Stomach (tissue), 9 donors: ENCODE results near the gene SLC4A2. TPM values are rescaled to one million over a fixed set of nuclear protein-coding genes. Genes with fewer than 3 reads are reported as not detected.

ENCODE experiments used
- DNase-seq, 2 donors: peaks; one replicate each; pipeline versions ENCODE4 v3.0.0 to v3.0.0-alpha.2; 2013 to 2019
- H3K27ac ChIP-seq, 5 donors: fragments of 200-600 bp in 4 of 5; sonication (generic) in 4 of 5; one replicate each; pipeline ENCODE4 v1.5.1; 2013 to 2019; ENCODE audit warnings: mild to moderate bottlenecking in 1 of 5, moderate library complexity in 1 of 5
- H3K27me3 ChIP-seq, 3 donors: fragments of 200-600 bp; sonication (generic); one replicate each; pipeline ENCODE4 v1.5.1; 2017 to 2019; ENCODE audit warnings: mixed run types in 1 of 3
- H3K36me3 ChIP-seq, 4 donors: fragments of 200-600 bp; sonication (generic); 1 replicate in 3 of 4; 2 replicates in 1 of 4; pipeline ENCODE4 v1.5.1; 2016 to 2019
- H3K4me1 ChIP-seq, 4 donors: fragments of 200-600 bp; sonication (generic); one replicate each; pipeline ENCODE4 v1.5.1; 2016 to 2019
- H3K4me3 ChIP-seq, 4 donors: fragments of 200-600 bp; sonication (generic) in 3 of 4; one replicate each; pipeline ENCODE4 v1.5.1; 2016 to 2019; ENCODE audit warnings: mild to moderate bottlenecking in 1 of 4
- H3K9me3 ChIP-seq, 4 donors: fragments of 200-600 bp; sonication (generic); one replicate each; pipeline ENCODE4 v1.5.1; 2016 to 2019
- EP300 ChIP-seq: sonication (generic); formaldehyde crosslinking; IDR thresholded peaks from one replicate; pipeline ENCODE4 v1.6.1; 2017; ENCODE audit warnings: antibody characterized with exemption
- POLR2A ChIP-seq, 4 donors: fragments of 450-650 bp; IDR thresholded peaks; one replicate each; pipeline ENCODE4 v1.6.1; 2016; ENCODE audit warnings: antibody characterized with exemption in 4 of 4, control low read depth in 2 of 4, mild to moderate bottlenecking in 1 of 4, moderate library complexity in 1 of 4
- POLR2AphosphoS5 ChIP-seq, 3 donors: sonication (generic); formaldehyde crosslinking; IDR thresholded peaks; one replicate each; pipeline ENCODE4 v1.6.1; 2016; ENCODE audit warnings: antibody characterized with exemption in 3 of 3
- WGBS, 5 donors: extraction: QIAGEN DNeasy Blood & Tissue Kit in 3 of 5; methylation state at CpG; one replicate each; pipeline versions ENCODE4 v1.1.5 to v1.1.7; 2013 to 2018; 5-methylcytosine and 5-hydroxymethylcytosine counted together
- intact Hi-C: fragments of 100-400 bp; cut with DNase I; formaldehyde crosslinking; loops from one replicate; pipeline ENCODE4 v1.15.1; 2023; ENCODE audit warnings: low total_unique reads
- polyA plus RNA-seq, 3 donors: library from polyadenylated mRNA; stranded (reverse); fragments of 200-250 nt; gene quantifications; one replicate each; pipeline ENCODE4 v1.2.3, GENCODE V29; 2013
- total RNA-seq, 5 donors: library from RNA; depleted of rRNA; stranded (reverse); fragments of >200 nt; gene quantifications; one replicate each; pipeline versions ENCODE4 v1.1.0 to v1.2.3, GENCODE V29; 2014 to 2016
- TF ChIP-seq, protein P1 (sequence below), 7 experiments: fragments of 450-650 bp in 4 of 7; fragments of 200-600 bp in 3 of 7; sonication (generic) in 3 of 7; IDR thresholded peaks; one replicate each; pipeline ENCODE4 v1.5.1; 2016 to 2019; ENCODE audit warnings: antibody characterized with exemption in 7 of 7, control low read depth in 2 of 7, mild to moderate bottlenecking in 1 of 7
- donor health status: healthy with polysubstance abuse.
- donor health status: Bipolar disorder and iron deficiency.
- donor health status: healthy.

Gene SLC4A2
- total and polyA plus RNA-seq, 8 donors: 65.9 to 296 (median 126) TPM

DNA sequence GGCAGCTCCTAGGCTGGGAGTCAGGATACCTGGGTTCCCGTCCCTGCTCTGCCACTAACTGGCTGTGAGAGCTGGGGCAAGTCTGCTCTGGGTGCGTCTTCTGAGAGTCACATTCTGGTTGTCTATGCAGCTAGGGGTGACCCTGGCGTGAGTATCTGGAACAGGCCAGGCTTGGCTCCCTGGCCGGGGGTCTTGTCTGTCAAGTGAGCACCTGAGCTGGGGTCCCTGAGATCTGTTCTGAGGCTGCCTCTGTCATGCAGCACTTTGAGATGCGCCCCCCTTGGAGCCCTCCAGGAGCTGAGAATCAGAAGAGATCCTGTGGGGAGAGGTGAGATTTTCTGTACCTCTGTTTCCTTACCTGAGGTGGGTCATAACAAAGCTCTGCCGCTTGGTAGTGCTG is 34.4 kb downstream of the SLC4A2 start:
- Histone ChIP-seq H3K9me3 (no peaks in the 10 kb centered on the region), H3K27me3 (no peaks in the 10 kb centered on the region), H3K4me3 (no peak overlapping the region), H3K4me1 (peaks cover 16 to 60% (median 40%) of the 10 kb centered on the region in 4 donors), H3K36me3 (peaks cover 0 to 17% (median 7%) of the 10 kb centered on the region in 4 donors), H3K27ac (no peak overlapping the region)
- TF ChIP-seq, protein P1, sequence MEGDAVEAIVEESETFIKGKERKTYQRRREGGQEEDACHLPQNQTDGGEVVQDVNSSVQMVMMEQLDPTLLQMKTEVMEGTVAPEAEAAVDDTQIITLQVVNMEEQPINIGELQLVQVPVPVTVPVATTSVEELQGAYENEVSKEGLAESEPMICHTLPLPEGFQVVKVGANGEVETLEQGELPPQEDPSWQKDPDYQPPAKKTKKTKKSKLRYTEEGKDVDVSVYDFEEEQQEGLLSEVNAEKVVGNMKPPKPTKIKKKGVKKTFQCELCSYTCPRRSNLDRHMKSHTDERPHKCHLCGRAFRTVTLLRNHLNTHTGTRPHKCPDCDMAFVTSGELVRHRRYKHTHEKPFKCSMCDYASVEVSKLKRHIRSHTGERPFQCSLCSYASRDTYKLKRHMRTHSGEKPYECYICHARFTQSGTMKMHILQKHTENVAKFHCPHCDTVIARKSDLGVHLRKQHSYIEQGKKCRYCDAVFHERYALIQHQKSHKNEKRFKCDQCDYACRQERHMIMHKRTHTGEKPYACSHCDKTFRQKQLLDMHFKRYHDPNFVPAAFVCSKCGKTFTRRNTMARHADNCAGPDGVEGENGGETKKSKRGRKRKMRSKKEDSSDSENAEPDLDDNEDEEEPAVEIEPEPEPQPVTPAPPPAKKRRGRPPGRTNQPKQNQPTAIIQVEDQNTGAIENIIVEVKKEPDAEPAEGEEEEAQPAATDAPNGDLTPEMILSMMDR (IDR thresholded peaks at IDR 0.05): no peak
- TF ChIP-seq EP300 (no peak), POLR2AphosphoS5 (IDR thresholded peaks at IDR 0.05) (no peak), POLR2A (IDR thresholded peaks at IDR 0.05) (no peak)
- WGBS, 5 donors: 88 to 98% (median 92%) methylated on average over 6 of the region's 6 CpGs
- no peak for DNase-seq
- intact Hi-C loops: no loop called here

GRCh38 chr7:151094675-151095074 is 35.3 kb downstream of the SLC4A2 start:
- intact Hi-C loops: no loop called here
- H3K4me1 ChIP-seq: peaks cover 7 to 56% (median 33%) of the 10 kb centered on the region in 4 donors
- H3K36me3 ChIP-seq: peaks cover 0 to 17% (median 7%) of the 10 kb centered on the region in 4 donors
- no peaks in the 10 kb centered on the region for H3K9me3 ChIP-seq
- H3K27ac ChIP-seq: peak overlapping the region in 1 of 5 donors; percentile 46
- DNase-seq: no peak
- no peaks in the 10 kb centered on the region for H3K27me3 ChIP-seq
- WGBS, 5 donors: 82 to 88% (median 85%) methylated on average over 5 of the region's 5 CpGs
- H3K4me3 ChIP-seq: no peak overlapping the region
- no peak for TF ChIP-seq POLR2A (IDR thresholded peaks at IDR 0.05)
- TF ChIP-seq EP300: no peak
- no peak for TF ChIP-seq POLR2AphosphoS5 (IDR thresholded peaks at IDR 0.05)
- TF ChIP-seq, protein P1 (IDR thresholded peaks at IDR 0.05): no peak

DNA sequence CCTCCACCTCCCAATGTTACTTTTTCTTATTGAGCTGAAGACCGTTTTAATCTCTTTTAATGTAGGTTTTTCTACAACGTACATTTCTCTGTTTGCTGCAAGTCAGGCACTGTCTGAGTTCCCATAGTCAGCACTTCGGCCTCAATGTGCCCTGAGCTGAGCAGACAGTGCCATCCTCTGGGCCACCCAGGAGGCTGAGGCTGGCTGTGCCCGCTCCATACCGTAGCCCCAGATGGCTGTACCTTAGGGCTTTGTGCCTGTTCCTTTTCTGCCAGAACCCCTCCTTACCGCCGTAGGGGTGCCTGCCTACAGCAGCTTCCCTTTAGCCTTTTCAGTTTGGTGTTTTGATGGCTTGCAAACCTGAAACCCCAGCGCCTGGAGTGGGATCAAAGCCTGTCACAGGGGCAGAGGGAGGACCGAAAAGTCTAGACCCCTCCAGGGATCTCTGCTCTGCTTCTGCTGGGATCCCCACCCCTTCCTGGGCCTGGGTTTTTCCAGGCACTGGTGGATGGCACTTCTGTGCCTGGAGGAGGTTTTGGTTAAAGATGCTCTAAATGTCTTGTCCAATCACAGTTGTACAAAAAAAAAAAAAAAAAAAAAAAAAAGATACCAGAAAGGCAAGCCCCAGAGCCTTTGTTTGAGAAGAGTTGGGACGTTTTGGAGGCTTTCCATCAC is 35.9 kb downstream of the SLC4A2 start:
- WGBS, 5 donors: 74 to 78% (median 76%) methylated on average over 10 of the region's 10 CpGs
- H3K4me3 ChIP-seq: no peak overlapping the region
- intact Hi-C loops: no loop called here

GRCh38 chr7:151095828-151096475 is 36.6 kb downstream of the SLC4A2 start:
- Histone ChIP-seq H3K4me3 (no peak overlapping the region), H3K9me3 (no peaks in the 10 kb centered on the region), H3K36me3 (peaks cover 0 to 17% (median 7%) of the 10 kb centered on the region in 4 donors), H3K27me3 (no peaks in the 10 kb centered on the region), H3K4me1 (peaks cover 0 to 53% (median 32%) of the 10 kb centered on the region in 4 donors), H3K27ac (no peak overlapping the region)
- intact Hi-C loops: no loop called here
- TF ChIP-seq EP300 (no peak), POLR2AphosphoS5 (IDR thresholded peaks at IDR 0.05) (no peak), POLR2A (IDR thresholded peaks at IDR 0.05) (no peak)
- TF ChIP-seq, protein P1 (IDR thresholded peaks at IDR 0.05): no peak
- no peak for DNase-seq
- 83 to 88% (median 85%) methylated on average over 17 of the region's 17 CpGs for WGBS, 5 donors

More for the DNA sequence above, 35.9 kb downstream of the SLC4A2 start:
- DNase-seq: no peak
- peaks cover under 1 to 56% (median 32%) of the 10 kb centered on the region in 4 donors for H3K4me1 ChIP-seq
- H3K27ac ChIP-seq: peak overlapping the region in 1 of 5 donors; percentile 46
- H3K27me3 ChIP-seq: no peaks in the 10 kb centered on the region
- H3K9me3 ChIP-seq: no peaks in the 10 kb centered on the region
- peaks cover 0 to 17% (median 7%) of the 10 kb centered on the region in 4 donors for H3K36me3 ChIP-seq
- TF ChIP-seq POLR2AphosphoS5 (IDR thresholded peaks at IDR 0.05) (no peak), POLR2A (IDR thresholded peaks at IDR 0.05) (no peak)
- TF ChIP-seq, protein P1 (IDR thresholded peaks at IDR 0.05): no peak
